GM21717 (cell line): ENCODE measurements around the gene SMIM45.

Source experiments
- ATAC-seq: cut with Tn5 transposase; IDR thresholded peaks from one replicate; pipeline ENCODE4 v1.9.1; 2021; ENCODE audit warnings: mild to moderate bottlenecking, moderate library complexity; ENCODE audit not compliant: unreplicated experiment

Gene SMIM45

GRCh38 chr22:41966607-41967240 is 14.8 kb downstream of the SMIM45 start:
- no peak for ATAC-seq

GRCh38 chr22:41968601-41969000 is 16.7 kb downstream of the SMIM45 start:
- ATAC-seq = no peak

- ATAC-seq = no peak
Observed at GRCh38 chr22:41969110-41969646, 17.2 kb downstream of the SMIM45 start, which contains the start of gene SEPTIN3. TSS of gene SEPTIN3 (plus strand) at chr22:41969443. CDS start at chr22:41971493, 2,050 bp downstream.

- no peak for ATAC-seq
Observed at GRCh38 chr22:41970601-41971000, 18.7 kb downstream of the SMIM45 start.

- ATAC-seq = no peak
Observed at GRCh38 chr22:41971431-41971830, 19.5 kb downstream of the SMIM45 start.

- no peak for ATAC-seq
Observed at GRCh38 chr22:41974691-41975290, 22.8 kb downstream of the SMIM45 start.

GRCh38 chr22:41975299-41976069 is 23.5 kb downstream of the SMIM45 start:
- no peak for ATAC-seq

- no peak for ATAC-seq
Observed at GRCh38 chr22:41976070-41976901, 24.3 kb downstream of the SMIM45 start.

- no peak for ATAC-seq
Observed at GRCh38 chr22:41976961-41977566, 25.1 kb downstream of the SMIM45 start.

- no peak for ATAC-seq
Observed at GRCh38 chr22:41978732-41979131, 26.8 kb downstream of the SMIM45 start.

- ATAC-seq = no peak
Observed at GRCh38 chr22:41979423-41980250, 27.7 kb downstream of the SMIM45 start.

- ATAC-seq = no peak
Observed at GRCh38 chr22:41982865-41983264, 30.9 kb downstream of the SMIM45 start.

- no peak for ATAC-seq
Observed at GRCh38 chr22:41983513-41984405, 31.8 kb downstream of the SMIM45 start.

GRCh38 chr22:41987276-41987675 is 35.3 kb downstream of the SMIM45 start:
- no peak for ATAC-seq

GRCh38 chr22:41989246-41989645 is 37.3 kb downstream of the SMIM45 start:
- ATAC-seq = no peak

GRCh38 chr22:41991111-41991510 is 39.2 kb downstream of the SMIM45 start:
- ATAC-seq = no peak

- no peak for ATAC-seq
Observed at GRCh38 chr22:41992496-41992895, 40.5 kb downstream of the SMIM45 start.

GRCh38 chr22:41995211-41995610 is 43.3 kb downstream of the SMIM45 start:
- ATAC-seq = no peak

GRCh38 chr22:41996826-41997225 is 44.9 kb downstream of the SMIM45 start:
- ATAC-seq = no peak
